HEK293T (cell line): ENCODE results near the gene LSM11.
A peak's percentile ranks its signal among the peaks of the same experiment; 100 is the strongest.

Experiments
- CTCF ChIA-PET: fragments of 350-600 bp; formaldehyde crosslinking; extraction: SDS; loops from one replicate; lab custom pipeline; 2021; ENCODE audit warnings: antibody characterized with exemption, inconsistent platforms; lab: Yijun Ruan, JAX
- POLR2A ChIA-PET: fragments of 350-600 bp; formaldehyde crosslinking; extraction: SDS; loops from one replicate; lab custom pipeline; 2020; ENCODE audit warnings: antibody characterized with exemption, inconsistent platforms; lab: Yijun Ruan, JAX
- DNase-seq: peaks from one replicate; pipeline ENCODE4 v3.0.0; 2012; ENCODE audit warnings: mixed read lengths; ENCODE audit errors: extremely low spot score
- ARNT ChIP-seq: fragments of 450-650 bp; IDR thresholded peaks from 2 replicates; pipeline ENCODE4 v1.6.1; 2017; ENCODE audit warnings: mild to moderate bottlenecking
- BHLHE40 ChIP-seq: fragments of 450-650 bp; IDR thresholded peaks from 2 replicates; pipeline ENCODE4 v1.6.1; 2016; ENCODE audit warnings: mild to moderate bottlenecking, moderate library complexity, borderline replicate concordance
- CTBP1 ChIP-seq: fragments of 450-650 bp; IDR thresholded peaks from 2 replicates; pipeline ENCODE4 v1.6.1; 2016; ENCODE audit warnings: borderline replicate concordance
- ELF4 ChIP-seq: fragments of 450-650 bp; IDR thresholded peaks from 2 replicates; pipeline ENCODE4 v1.6.1; 2017; ENCODE audit warnings: antibody characterized with exemption
- FOXA1 ChIP-seq: fragments of 450-650 bp; IDR thresholded peaks from 2 replicates; pipeline ENCODE4 v1.6.1; 2016; ENCODE audit warnings: mild to moderate bottlenecking
- FOXK2 ChIP-seq: fragments of 450-650 bp; IDR thresholded peaks from 2 replicates; pipeline ENCODE4 v1.6.1; 2016; ENCODE audit warnings: mild to moderate bottlenecking
- FOXM1 ChIP-seq: fragments of 450-650 bp; IDR thresholded peaks from 2 replicates; pipeline ENCODE4 v1.6.1; 2017; ENCODE audit warnings: mild to moderate bottlenecking, borderline replicate concordance
- HDGF ChIP-seq: fragments of 450-650 bp; IDR thresholded peaks from 2 replicates; pipeline ENCODE4 v1.6.1; 2017; ENCODE audit warnings: antibody characterized with exemption, borderline replicate concordance
- L3MBTL2 ChIP-seq: fragments of 450-650 bp; conservative IDR thresholded peaks from 2 replicates; pipeline ENCODE4 v1.6.1; 2016; ENCODE audit warnings: mild to moderate bottlenecking
- LEF1 ChIP-seq: fragments of 450-650 bp; IDR thresholded peaks from 2 replicates; pipeline ENCODE4 v1.6.1; 2017; ENCODE audit warnings: mild to moderate bottlenecking, borderline replicate concordance
- NFRKB ChIP-seq: fragments of 450-650 bp; IDR thresholded peaks from 2 replicates; pipeline ENCODE4 v1.6.1; 2016; ENCODE audit warnings: mild to moderate bottlenecking, moderate library complexity
- PKNOX1 ChIP-seq: fragments of 450-650 bp; IDR thresholded peaks from 2 replicates; pipeline ENCODE4 v1.6.1; 2016
- SP1 ChIP-seq: fragments of 450-650 bp; IDR thresholded peaks from 2 replicates; pipeline ENCODE4 v1.6.1; 2017
- SUZ12 ChIP-seq: fragments of 450-650 bp; IDR thresholded peaks from 2 replicates; pipeline ENCODE4 v1.6.1; 2016; ENCODE audit warnings: mild to moderate bottlenecking
- TARDBP ChIP-seq: fragments of 450-650 bp; IDR thresholded peaks from 2 replicates; pipeline ENCODE4 v1.6.1; 2016
- ZNF384 ChIP-seq: fragments of 450-650 bp; IDR thresholded peaks from 2 replicates; pipeline ENCODE4 v1.6.1; 2016

The LSM11 gene

DNA sequence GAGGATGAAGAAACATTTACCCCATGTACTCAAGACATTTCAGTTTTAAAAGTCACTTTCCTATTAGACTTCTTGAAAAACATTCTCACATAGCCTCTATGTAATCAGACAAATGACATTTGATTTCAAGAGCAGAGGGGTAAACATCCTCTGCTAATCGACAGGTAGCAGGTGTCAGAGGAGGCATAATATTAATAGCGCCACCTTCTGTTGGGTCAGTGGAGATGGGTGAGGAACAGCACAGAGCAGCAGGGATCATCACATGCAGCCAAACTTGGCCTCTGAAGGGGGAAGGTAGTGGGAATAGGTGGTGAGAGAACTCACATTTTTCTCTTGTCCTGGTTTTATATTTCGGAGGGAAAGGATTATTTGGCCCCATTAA lies 3.3 kb upstream of the LSM11 start:
- TF ChIP-seq FOXA1 (no peak), FOXM1 (no peak), LEF1 (no peak), NFRKB (no peak), L3MBTL2 (no peak), TARDBP (no peak), BHLHE40 (no peak), SP1 (no peak), SUZ12 (no peak), CTBP1 (no peak), PKNOX1 (no peak), ARNT (no peak), HDGF (no peak), ELF4 (no peak), ZNF384 (no peak), FOXK2 (no peak)
- ChIA-PET POLR2A (no interaction called here), CTCF (no interaction called here)
- DNase-seq, result peak; percentile 46

DNA sequence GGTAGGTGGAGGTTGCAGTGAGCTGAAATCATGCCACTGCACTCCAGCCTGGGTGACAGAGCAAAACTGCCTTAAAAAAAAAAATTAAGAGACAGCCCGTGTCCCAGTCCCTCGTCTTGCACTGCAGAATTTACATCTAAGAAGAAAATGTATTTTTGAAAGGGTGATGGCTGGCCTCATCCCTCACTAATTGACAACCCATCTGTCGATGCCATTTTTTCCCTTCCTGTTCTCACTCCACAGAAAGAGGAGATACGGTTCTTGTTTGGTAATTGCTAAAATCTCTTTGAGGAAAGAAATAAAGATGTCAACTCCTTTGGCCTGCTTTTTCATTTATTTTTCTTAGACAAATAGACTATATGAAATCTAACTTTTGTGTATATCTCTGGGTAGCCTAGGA lies 2.4 kb upstream of the LSM11 start:
- ChIA-PET CTCF (interaction anchor here (0.6 kb wide), 2 partner anchors 13 to 72 kb away, joined by 3 to 5 read pairs; no protein-coding TSS in a partner anchor), POLR2A (interaction anchor here (0.7 kb wide), 1 partner anchor 597 kb away, joined by 3 read pairs; no protein-coding TSS in a partner anchor)
- no peak for TF ChIP-seq HDGF
- no peak for TF ChIP-seq FOXM1
- TF ChIP-seq CTBP1, result no peak
- no peak for TF ChIP-seq ZNF384
- DNase-seq, result no peak

DNA sequence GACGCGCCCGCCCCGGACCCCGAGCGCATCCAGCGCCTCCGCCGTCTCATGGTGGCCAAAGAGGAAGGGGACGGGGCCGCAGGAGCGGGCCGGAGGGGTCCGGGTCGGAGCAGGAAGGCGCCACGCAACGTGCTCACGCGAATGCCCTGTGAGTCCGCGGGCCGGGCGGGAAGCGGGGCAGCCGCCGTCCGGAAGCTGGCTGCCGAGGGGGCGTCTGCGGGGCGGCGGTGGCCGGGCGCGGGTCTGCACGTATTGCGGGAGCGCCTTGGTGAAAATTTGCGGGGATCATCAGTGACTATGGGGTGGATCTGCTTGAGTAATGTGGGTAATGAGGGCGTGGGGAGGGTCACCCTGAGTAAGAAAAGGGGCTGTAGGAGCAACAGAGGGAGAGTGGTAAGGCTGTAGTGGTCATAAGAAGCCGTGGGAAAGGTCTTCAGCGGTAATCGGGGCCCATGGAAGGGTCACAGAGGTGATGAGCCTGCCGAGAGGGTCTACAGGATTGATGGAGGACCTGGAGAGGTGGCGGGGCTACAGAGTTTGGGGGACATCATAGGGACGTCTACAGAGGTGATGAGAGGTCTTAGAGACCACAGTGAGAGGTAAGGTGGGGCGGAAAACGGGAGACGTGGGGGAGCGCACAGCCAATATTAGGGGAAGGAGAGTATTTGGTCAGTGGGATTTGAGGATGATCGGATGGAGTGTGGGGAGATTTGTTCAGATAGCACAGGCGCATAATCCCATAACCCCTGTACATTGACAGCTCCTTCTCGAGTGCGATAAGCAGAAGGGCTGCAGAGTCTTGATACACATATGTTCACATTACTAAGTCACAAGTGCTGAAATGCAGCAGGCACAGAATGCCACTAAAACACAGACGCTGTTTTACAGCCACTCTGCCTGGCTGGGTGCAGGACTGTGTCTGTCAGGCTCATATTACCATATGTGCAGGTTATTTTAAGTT lies 819 bp downstream of the LSM11 start:
- TF ChIP-seq FOXK2 (no peak), ZNF384 (no peak), ARNT (no peak)
- peak; percentile 22 for DNase-seq
- ChIA-PET CTCF (interaction anchor here (0.6 to 1.4 kb wide), 8 partner anchors 17 to 1389 kb away, joined by 3 to 7 read pairs (median 4); no protein-coding TSS in a partner anchor), POLR2A (interaction anchor here (0.6 to 2.0 kb wide), 2 partner anchors 13 to 1108 kb away, joined by 3 to 6 read pairs; partner anchors contain the start of gene THG1L)

DNA sequence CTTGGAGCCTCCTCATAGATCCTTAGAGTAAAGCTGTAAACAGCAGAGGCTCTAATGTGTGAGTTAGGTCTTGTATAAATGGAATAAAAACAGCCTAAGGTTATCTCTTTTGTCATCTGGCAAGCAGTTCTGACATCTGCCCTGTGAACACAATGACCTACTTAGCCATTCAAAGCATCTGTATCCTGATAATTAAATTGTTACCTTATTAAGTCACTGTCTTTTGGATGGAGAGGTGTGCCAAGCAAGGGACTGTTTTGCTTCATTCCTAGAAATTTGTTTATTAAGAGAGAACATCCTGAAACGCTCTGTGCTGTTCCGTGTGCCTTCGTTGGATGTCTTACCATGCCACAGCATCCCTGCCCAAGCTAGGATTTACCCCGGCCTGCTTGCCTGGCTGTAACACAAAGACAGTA lies 1.5 kb downstream of the LSM11 start:
- no peak for TF ChIP-seq BHLHE40
- TF ChIP-seq FOXA1, result no peak
- TF ChIP-seq L3MBTL2, result no peak
- TF ChIP-seq FOXM1, result no peak
- no peak for TF ChIP-seq SUZ12
- no peak for TF ChIP-seq SP1
- TF ChIP-seq HDGF, result no peak
- no peak for TF ChIP-seq ELF4
- no peak for TF ChIP-seq FOXK2
- no peak for DNase-seq
- POLR2A ChIA-PET, result no interaction called here
- CTCF ChIA-PET, result interaction anchor here (0.6 kb wide), 1 partner anchor 1388 kb away, joined by 4 read pairs; no protein-coding TSS in a partner anchor

DNA sequence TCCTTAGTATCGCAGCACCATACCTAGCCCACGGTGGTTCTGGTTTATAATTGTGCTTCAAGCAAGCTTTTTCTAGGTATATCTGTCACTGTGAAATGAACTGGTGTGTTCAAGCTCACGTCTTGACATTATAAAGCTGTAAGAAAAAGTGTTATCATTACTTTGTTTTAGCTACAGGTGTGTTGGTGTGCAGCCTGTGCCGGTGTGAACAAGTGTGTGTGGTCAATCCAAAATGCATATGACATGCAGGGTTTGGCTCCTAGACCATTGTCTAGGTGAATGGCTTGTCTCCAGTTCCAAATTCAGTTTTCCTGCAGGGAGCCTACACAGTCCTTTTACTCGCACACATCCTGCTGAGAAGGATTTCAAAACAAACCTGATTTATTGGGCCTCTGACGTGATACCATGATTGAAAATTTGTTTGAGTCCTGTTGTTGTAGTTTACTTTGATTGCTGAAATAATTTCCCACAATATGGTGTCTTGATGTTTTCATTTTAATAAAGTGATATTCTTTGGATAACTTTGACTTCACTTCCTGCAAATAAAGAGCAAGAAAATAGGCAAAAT lies 3.7 kb downstream of the LSM11 start:
- TF ChIP-seq FOXK2 (no peak), ZNF384 (no peak), FOXA1 (no peak), PKNOX1 (peak; percentile 86), SP1 (no peak)
- no peak for DNase-seq
- POLR2A ChIA-PET, result no interaction called here
- CTCF ChIA-PET, result no interaction called here

DNA sequence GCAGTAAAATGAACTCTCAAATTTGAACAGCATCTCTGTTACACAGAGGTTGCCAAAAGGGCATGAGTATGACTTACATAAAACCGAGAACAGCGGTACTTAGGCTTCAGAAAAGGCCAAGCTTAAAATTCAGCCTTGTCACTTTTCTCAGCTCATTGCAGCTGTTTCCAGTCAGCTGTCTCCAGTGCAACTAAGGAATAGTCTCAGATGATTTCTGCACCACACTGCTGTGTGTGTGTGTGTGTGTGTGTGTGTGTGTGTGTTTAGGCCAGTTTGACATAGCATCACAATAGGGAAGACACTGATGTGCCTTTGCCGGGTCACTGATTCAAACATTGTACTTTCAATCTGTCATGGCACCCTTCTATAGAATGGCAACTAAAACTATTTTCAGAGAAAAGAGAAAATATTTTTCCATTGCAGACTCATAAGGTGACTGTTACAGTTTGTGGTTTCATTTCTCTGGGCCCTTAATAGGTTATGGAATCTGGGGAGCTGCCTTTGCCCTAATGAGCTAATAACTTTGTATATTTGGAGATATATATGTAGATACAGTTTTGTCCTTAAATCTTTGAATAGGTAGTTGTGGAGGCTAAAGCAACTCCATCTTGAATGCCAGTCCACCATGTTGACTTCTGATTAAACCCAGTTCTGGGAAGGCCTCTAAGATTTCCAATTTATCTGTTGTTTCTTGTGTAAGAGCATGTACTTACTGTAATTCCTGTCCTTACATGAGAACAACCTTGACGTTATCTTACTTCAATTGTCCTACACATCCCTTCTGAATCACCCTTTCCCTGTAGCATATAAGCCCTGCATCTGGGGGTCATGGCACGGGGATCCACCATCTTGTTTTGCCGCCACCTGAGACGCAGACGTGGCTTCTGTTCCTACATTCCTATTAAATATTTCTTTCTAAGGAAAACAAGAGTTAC lies 4.5 kb downstream of the LSM11 start:
- ChIA-PET CTCF (interaction anchor here (0.6 kb wide), 2 partner anchors 12 to 644 kb away, joined by 3 to 4 read pairs; no protein-coding TSS in a partner anchor), POLR2A (no interaction called here)
- no peak for DNase-seq
- no peak for TF ChIP-seq FOXA1
- TF ChIP-seq CTBP1, result no peak
- no peak for TF ChIP-seq SP1
- no peak for TF ChIP-seq LEF1
- no peak for TF ChIP-seq ZNF384
